RWPE1 (cell line): ENCODE measurements around the gene SHC3.

Experiments used
- CTCF ChIA-PET: fragments of 350-600 bp; sonication (Branson Sonifier 250); formaldehyde crosslinking; extraction: SDS; loops from one replicate; lab custom pipeline; 2021; lab: Yijun Ruan, JAX
- POLR2A ChIA-PET: fragments of 400-600 bp; formaldehyde crosslinking; extraction: SDS; loops from one replicate; lab custom pipeline; 2020; ENCODE audit warnings: antibody characterized with exemption; ENCODE audit not compliant: low non-redundant PET; lab: Yijun Ruan, JAX
- DNase-seq: peaks from one replicate; pipeline ENCODE4 v3.0.0; 2012; ENCODE audit warnings: low spot score
- H3K27ac ChIP-seq: fragments of 450-650 bp; 2 replicates; pipeline ENCODE4 v1.5.1; 2017
- CTCF ChIP-seq: fragments of 450-650 bp; conservative IDR thresholded peaks from 2 replicates; pipeline ENCODE4 v1.5.1; 2017; ENCODE audit warnings: low read depth, mild to moderate bottlenecking

SHC3 gene

GRCh38 chr9:89008055-89008743 is 170.4 kb downstream of the SHC3 start:
- H3K27ac ChIP-seq: no peak overlapping the region
- DNase-seq: no peak
- TF ChIP-seq CTCF: no peak
- ChIA-PET POLR2A (no interaction called here), CTCF (interaction anchor here (0.5 to 0.8 kb wide), 4 partner anchors 12 to 673 kb away, joined by 3 to 4 read pairs (median 4); no protein-coding TSS in a partner anchor)

GRCh38 chr9:89006996-89007967 is 171.3 kb downstream of the SHC3 start:
- no peak overlapping the region for H3K27ac ChIP-seq
- POLR2A ChIA-PET: no interaction called here
- no peak for DNase-seq
- TF ChIP-seq CTCF: no peak
- CTCF ChIA-PET: interaction anchor here (0.5 kb wide), 1 partner anchor 673 kb away, joined by 4 read pairs; no protein-coding TSS in a partner anchor

- no peak overlapping the region for H3K27ac ChIP-seq
- ChIA-PET POLR2A (no interaction called here), CTCF (interaction anchor here (0.6 kb wide), 1 partner anchor 422 kb away, joined by 5 read pairs; no protein-coding TSS in a partner anchor)
- no peak for TF ChIP-seq CTCF
- no peak for DNase-seq
Observed at GRCh38 chr9:89006267-89006666, 172.4 kb downstream of the SHC3 start.

GRCh38 chr9:89005323-89005722 is 173.3 kb downstream of the SHC3 start:
- no peak for TF ChIP-seq CTCF
- ChIA-PET POLR2A (no interaction called here), CTCF (no interaction called here)
- no peak overlapping the region for H3K27ac ChIP-seq
- DNase-seq: no peak

GRCh38 chr9:89002987-89003386 is 175.6 kb downstream of the SHC3 start:
- DNase-seq: no peak
- no peak overlapping the region for H3K27ac ChIP-seq
- POLR2A ChIA-PET: no interaction called here
- TF ChIP-seq CTCF: no peak
- CTCF ChIA-PET: no interaction called here

GRCh38 chr9:89001917-89002540 is 176.6 kb downstream of the SHC3 start:
- ChIA-PET CTCF (interaction anchor here (0.8 to 1.6 kb wide), 4 partner anchors 37 to 416 kb away, joined by 3 to 6 read pairs (median 4); no protein-coding TSS in a partner anchor), POLR2A (no interaction called here)
- no peak for DNase-seq
- TF ChIP-seq CTCF: no peak
- no peak overlapping the region for H3K27ac ChIP-seq
